Activated T-helper 17 cell treated with anti-CD3 and anti-CD28 coated beads, Interleukin-2, amount 50 U/mL, for 72 hours (primary cell): Measurements from ENCODE around the gene ZMYND8. TPM values are rescaled to one million over a fixed set of nuclear protein-coding genes. Genes with fewer than 3 reads are reported as not detected.
"Not testable (repeated sequence)": the region's sequence is repeated elsewhere in the genome, so short reads cannot be mapped to it uniquely, and the experiment has no call there.

Experiments
- ATAC-seq: fragments of 150-1000 bp; cut with Tn5 transposase; replicated peaks from 2 replicates; pipeline ENCODE4 v1.10.0; 2021; ENCODE audit warnings: mild to moderate bottlenecking, moderate library complexity
- H3K27ac Mint-ChIP-seq: one replicate; pipeline ENCODE4 v1.8.0; 2022; ENCODE audit warnings: mixed read lengths
- H3K27me3 Mint-ChIP-seq: one replicate; pipeline ENCODE4 v1.8.0; 2022; ENCODE audit warnings: mixed read lengths
- H3K36me3 Mint-ChIP-seq: one replicate; pipeline ENCODE4 v1.8.0; 2022; ENCODE audit warnings: low read depth, mild to moderate bottlenecking, mixed read lengths
- H3K4me1 Mint-ChIP-seq: one replicate; pipeline ENCODE4 v1.8.0; 2022; ENCODE audit warnings: mixed read lengths
- H3K4me3 Mint-ChIP-seq: one replicate; pipeline ENCODE4 v1.8.0; 2022; ENCODE audit warnings: mild to moderate bottlenecking, mixed read lengths
- H3K9me3 Mint-ChIP-seq: one replicate; pipeline ENCODE4 v1.8.0; 2022; ENCODE audit warnings: mixed read lengths
- total RNA-seq, 2 donors: library from RNA; stranded (reverse); gene quantifications; one replicate each; pipeline ENCODE4 v1.2.3, GENCODE V29; 2022

The ZMYND8 gene
- total RNA-seq, 2 donors from 2014 or later = 35.3 to 39.4 TPM

GRCh38 chr20:47221036-47221625 lies 135.4 kb downstream of the ZMYND8 start:
- Mint-ChIP-seq H3K27me3 (no peaks in the 10 kb centered on the region), H3K4me3 (no peak overlapping the region), H3K36me3 (peaks cover 90% of the 10 kb centered on the region), H3K4me1 (no peaks in the 10 kb centered on the region), H3K9me3 (no peaks in the 10 kb centered on the region), H3K27ac (no peak overlapping the region)
- ATAC-seq = no peak

- peaks cover 93% of the 10 kb centered on the region for H3K36me3 Mint-ChIP-seq
- H3K27ac Mint-ChIP-seq = no peak overlapping the region
- no peaks in the 10 kb centered on the region for H3K4me1 Mint-ChIP-seq
These were observed 136.3 kb downstream of the ZMYND8 start for GRCh38 chr20:47220161-47220582.

GRCh38 chr20:47217482-47218446 lies 138.7 kb downstream of the ZMYND8 start:
- H3K27ac Mint-ChIP-seq = peak overlapping the region; percentile 76
- H3K4me3 Mint-ChIP-seq = no peak overlapping the region
- H3K27me3 Mint-ChIP-seq = no peaks in the 10 kb centered on the region
- no peak for ATAC-seq
- H3K9me3 Mint-ChIP-seq = no peaks in the 10 kb centered on the region
- H3K36me3 Mint-ChIP-seq = peaks cover 71% of the 10 kb centered on the region
- H3K4me1 Mint-ChIP-seq = no peaks in the 10 kb centered on the region

More at GRCh38 chr20:47220161-47220582, 136.3 kb downstream of the ZMYND8 start:
- Mint-ChIP-seq H3K4me3 (no peak overlapping the region), H3K9me3 (no peaks in the 10 kb centered on the region), H3K27me3 (no peaks in the 10 kb centered on the region)
- no peak for ATAC-seq

GRCh38 chr20:47216819-47217410 lies 139.6 kb downstream of the ZMYND8 start:
- Mint-ChIP-seq H3K27ac (no peak overlapping the region), H3K4me3 (no peak overlapping the region), H3K27me3 (no peaks in the 10 kb centered on the region), H3K4me1 (no peaks in the 10 kb centered on the region), H3K36me3 (peaks cover 62% of the 10 kb centered on the region), H3K9me3 (no peaks in the 10 kb centered on the region)
- ATAC-seq = no peak

- Mint-ChIP-seq H3K4me1 (no peaks in the 10 kb centered on the region), H3K27ac (no peak overlapping the region), H3K4me3 (no peak overlapping the region), H3K27me3 (no peaks in the 10 kb centered on the region), H3K9me3 (no peaks in the 10 kb centered on the region), H3K36me3 (peaks cover 51% of the 10 kb centered on the region)
- ATAC-seq = no peak
These were observed 140.7 kb downstream of the ZMYND8 start for GRCh38 chr20:47215653-47216397.

- no peak for ATAC-seq
- Mint-ChIP-seq H3K36me3 (peaks cover 35% of the 10 kb centered on the region), H3K4me1 (no peaks in the 10 kb centered on the region), H3K27me3 (no peaks in the 10 kb centered on the region), H3K4me3 (no peak overlapping the region), H3K9me3 (no peaks in the 10 kb centered on the region), H3K27ac (no peak overlapping the region)
These were observed 142.5 kb downstream of the ZMYND8 start for GRCh38 chr20:47213966-47214365.

GRCh38 chr20:47212606-47213207 lies 143.8 kb downstream of the ZMYND8 start:
- ATAC-seq = no peak

GRCh38 chr20:47211036-47211435 lies 145.5 kb downstream of the ZMYND8 start:
- Mint-ChIP-seq H3K27me3 (no peaks in the 10 kb centered on the region), H3K9me3 (no peaks in the 10 kb centered on the region), H3K4me1 (no peaks in the 10 kb centered on the region), H3K4me3 (no peak overlapping the region), H3K36me3 (peaks cover 8% of the 10 kb centered on the region), H3K27ac (no peak overlapping the region)
- ATAC-seq = no peak

More at GRCh38 chr20:47212606-47213207, 143.8 kb downstream of the ZMYND8 start:
- no peak overlapping the region for H3K4me3 Mint-ChIP-seq
- H3K27me3 Mint-ChIP-seq = no peaks in the 10 kb centered on the region
- H3K36me3 Mint-ChIP-seq = peaks cover 23% of the 10 kb centered on the region
- no peaks in the 10 kb centered on the region for H3K9me3 Mint-ChIP-seq
- H3K27ac Mint-ChIP-seq = no peak overlapping the region
- no peaks in the 10 kb centered on the region for H3K4me1 Mint-ChIP-seq

- H3K4me3 Mint-ChIP-seq = no peak overlapping the region
- no peak for ATAC-seq
- H3K9me3 Mint-ChIP-seq = no peaks in the 10 kb centered on the region
- peaks cover 3% of the 10 kb centered on the region for H3K36me3 Mint-ChIP-seq
- no peak overlapping the region for H3K27ac Mint-ChIP-seq
- H3K4me1 Mint-ChIP-seq = peaks cover 4% of the 10 kb centered on the region
- no peaks in the 10 kb centered on the region for H3K27me3 Mint-ChIP-seq
These were observed 146.0 kb downstream of the ZMYND8 start for GRCh38 chr20:47210470-47210869.

GRCh38 chr20:47209982-47210381 lies 146.5 kb downstream of the ZMYND8 start:
- no peaks in the 10 kb centered on the region for H3K9me3 Mint-ChIP-seq
- H3K27ac Mint-ChIP-seq = no peak overlapping the region

GRCh38 chr20:47208534-47209174 lies 147.8 kb downstream of the ZMYND8 start:
- no peak for ATAC-seq
- H3K4me3 Mint-ChIP-seq = no peak overlapping the region
- no peaks in the 10 kb centered on the region for H3K36me3 Mint-ChIP-seq
- H3K4me1 Mint-ChIP-seq = peaks cover 5% of the 10 kb centered on the region
- H3K27ac Mint-ChIP-seq = no peak overlapping the region
- no peaks in the 10 kb centered on the region for H3K27me3 Mint-ChIP-seq
- no peaks in the 10 kb centered on the region for H3K9me3 Mint-ChIP-seq

More at GRCh38 chr20:47209982-47210381, 146.5 kb downstream of the ZMYND8 start:
- H3K4me3 Mint-ChIP-seq = no peak overlapping the region
- H3K36me3 Mint-ChIP-seq = no peaks in the 10 kb centered on the region
- no peaks in the 10 kb centered on the region for H3K27me3 Mint-ChIP-seq
- no peak for ATAC-seq
- H3K4me1 Mint-ChIP-seq = peaks cover 5% of the 10 kb centered on the region

- no peak for ATAC-seq
- Mint-ChIP-seq H3K4me1 (peaks cover 5% of the 10 kb centered on the region), H3K9me3 (no peaks in the 10 kb centered on the region), H3K27me3 (no peaks in the 10 kb centered on the region), H3K27ac (no peak overlapping the region), H3K4me3 (no peak overlapping the region), H3K36me3 (no peaks in the 10 kb centered on the region)
These were observed 149.4 kb downstream of the ZMYND8 start for GRCh38 chr20:47206962-47207641.

- ATAC-seq, H3K36me3 Mint-ChIP-seq, H3K4me1 Mint-ChIP-seq, H3K4me3 Mint-ChIP-seq, H3K9me3 Mint-ChIP-seq, H3K27me3 Mint-ChIP-seq, H3K27ac Mint-ChIP-seq: not testable (repeated sequence)
These were observed 149.9 kb downstream of the ZMYND8 start for GRCh38 chr20:47206552-47206951.
